Measurements from ENCODE around the gene EDA.
A peak's percentile ranks its signal among the peaks of the same experiment; 100 is the strongest.
"Not testable (repeated sequence)": the region's sequence is repeated elsewhere in the genome, so short reads cannot be mapped to it uniquely, and the experiment has no call there.

The EDA gene

DNA sequence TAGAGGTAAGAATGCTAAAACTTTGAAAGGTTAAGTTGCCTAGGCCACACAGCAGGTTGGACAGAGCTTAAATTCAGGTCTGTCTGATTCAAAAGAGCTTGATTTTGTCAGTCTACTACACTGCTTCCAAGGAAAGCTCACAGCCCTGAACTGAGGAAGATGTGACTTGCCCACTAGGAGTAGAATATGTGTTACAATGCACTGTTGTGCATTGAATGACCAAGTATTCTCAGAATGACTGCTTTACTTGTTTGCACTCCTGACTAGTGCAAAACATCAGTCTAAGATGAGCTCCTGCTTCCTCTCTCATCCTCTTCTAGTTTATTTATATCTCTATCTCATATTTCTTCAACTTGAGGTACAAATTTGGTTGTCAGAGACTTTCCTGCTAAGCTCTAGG lies 377.6 kb downstream of the EDA start:
- TF ChIP-seq JUND (IDR thresholded peaks at IDR 0.05; ENCODE audit: low read depth) = no peak
- no peak for DNase-seq (ENCODE audit: low read depth in 1 of 2, low spot score in 1 of 2)
- in situ Hi-C loops (cut with HindIII; ENCODE audit: low pct_unique_long_range_greater_than_20kb, low sequenced_read_pairs) = no loop called here

DNA sequence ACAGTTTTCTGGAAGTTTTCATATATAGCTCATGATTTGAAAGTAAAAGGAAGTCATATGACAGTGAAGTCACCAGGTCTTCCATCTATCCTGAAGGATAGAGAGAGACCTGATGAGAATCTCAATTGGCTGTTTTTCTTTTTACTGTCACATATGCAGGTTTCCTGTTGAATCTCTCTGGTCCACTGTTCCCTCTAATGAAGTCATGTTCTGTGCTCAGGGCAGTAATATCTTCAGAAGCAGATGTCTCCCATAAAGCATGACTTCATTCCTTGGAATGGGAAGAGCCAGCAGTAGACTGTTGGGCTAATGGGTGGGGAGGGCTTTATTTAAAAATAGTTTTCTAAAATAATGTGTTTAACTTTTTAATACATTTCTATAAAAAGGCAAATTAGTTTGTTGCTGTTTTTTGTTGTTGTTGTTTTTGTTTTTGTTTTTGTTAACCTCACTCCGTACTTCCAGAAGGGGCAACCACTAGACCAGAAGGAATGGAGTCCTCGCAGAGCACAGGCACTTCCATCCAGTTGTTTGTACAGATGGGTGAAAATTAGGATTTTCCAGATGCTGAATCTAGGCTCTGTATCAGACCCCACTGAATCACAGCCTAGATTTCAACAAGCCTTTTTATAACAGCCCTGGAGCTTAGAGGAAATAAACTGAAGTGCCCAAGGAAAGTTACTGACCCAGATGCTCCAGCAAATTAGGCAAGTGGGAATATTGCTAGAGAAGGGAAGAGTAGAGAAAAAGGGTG lies 379.6 kb downstream of the EDA start:
- in situ Hi-C loops (cut with HindIII; ENCODE audit: low pct_unique_long_range_greater_than_20kb, low sequenced_read_pairs) = no loop called here
- no peak for TF ChIP-seq JUND (IDR thresholded peaks at IDR 0.05; ENCODE audit: low read depth)
- no peak for DNase-seq (ENCODE audit: low read depth in 1 of 2, low spot score in 1 of 2)

DNA sequence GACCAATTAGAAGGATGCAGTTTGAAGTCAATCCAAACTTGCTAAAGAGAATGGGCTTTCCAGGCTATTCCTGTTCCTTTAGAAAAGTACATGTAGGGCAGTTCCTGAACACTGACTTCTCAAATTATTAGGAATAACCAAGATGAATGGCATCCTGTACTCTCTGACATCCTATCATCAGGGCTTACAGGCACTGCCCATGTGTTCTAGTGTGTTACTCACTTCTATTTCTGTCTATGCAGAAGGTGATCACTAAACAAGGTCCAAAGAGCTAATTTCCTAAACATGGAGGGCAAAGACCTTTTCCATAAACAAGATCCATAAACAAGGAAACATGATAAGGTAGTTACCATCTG lies 380.2 kb downstream of the EDA start:
- DNase-seq (ENCODE audit: low read depth in 1 of 2, low spot score in 1 of 2) = no peak
- no peak for TF ChIP-seq JUND (IDR thresholded peaks at IDR 0.05; ENCODE audit: low read depth)
- in situ Hi-C loops (cut with HindIII; ENCODE audit: low pct_unique_long_range_greater_than_20kb, low sequenced_read_pairs) = no loop called here

DNA sequence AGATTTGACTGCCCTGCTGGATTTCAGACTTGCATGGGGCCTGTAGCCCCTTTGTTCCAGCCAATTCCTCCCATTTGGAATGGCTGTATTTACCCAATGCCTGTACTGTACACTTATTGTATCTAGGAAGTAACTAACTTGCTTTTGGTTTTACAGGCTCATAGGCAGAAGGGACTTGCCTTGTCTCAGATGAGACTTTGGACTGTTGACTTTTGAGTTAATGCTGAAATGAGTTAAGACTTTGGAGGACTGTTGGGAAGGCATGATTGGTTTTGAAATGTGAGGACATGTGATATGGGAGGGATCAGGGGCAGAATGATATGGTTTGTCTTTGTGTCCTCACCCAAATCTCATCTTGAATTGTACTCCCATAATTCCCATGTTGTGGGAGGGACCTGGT lies 382.4 kb downstream of the EDA start:
- in situ Hi-C loops (cut with HindIII; ENCODE audit: low pct_unique_long_range_greater_than_20kb, low sequenced_read_pairs); DNase-seq (ENCODE audit: low read depth in 1 of 2, low spot score in 1 of 2): not testable (repeated sequence)

DNA sequence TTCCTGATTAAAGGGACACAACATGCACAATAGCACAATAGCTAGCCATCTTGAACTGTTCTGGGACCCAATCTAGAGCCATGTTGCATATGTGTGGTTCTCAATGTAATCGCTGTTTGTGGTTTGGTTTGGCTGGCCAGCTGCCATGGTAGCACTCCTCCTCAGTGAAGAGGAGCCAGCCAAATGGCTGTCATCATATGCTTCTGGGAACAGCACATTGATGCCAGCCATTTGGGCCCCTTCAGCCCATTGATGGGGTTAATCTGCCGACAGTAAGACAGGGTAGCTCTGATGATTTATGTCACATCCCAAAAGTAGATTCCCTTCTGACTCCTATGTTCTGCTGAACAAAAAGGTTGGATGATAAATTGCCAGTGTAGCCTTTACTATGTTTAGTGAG lies 385.4 kb downstream of the EDA start:
- DNase-seq (ENCODE audit: low read depth in 1 of 2, low spot score in 1 of 2) = no peak
- TF ChIP-seq JUND (IDR thresholded peaks at IDR 0.05; ENCODE audit: low read depth) = no peak

DNA sequence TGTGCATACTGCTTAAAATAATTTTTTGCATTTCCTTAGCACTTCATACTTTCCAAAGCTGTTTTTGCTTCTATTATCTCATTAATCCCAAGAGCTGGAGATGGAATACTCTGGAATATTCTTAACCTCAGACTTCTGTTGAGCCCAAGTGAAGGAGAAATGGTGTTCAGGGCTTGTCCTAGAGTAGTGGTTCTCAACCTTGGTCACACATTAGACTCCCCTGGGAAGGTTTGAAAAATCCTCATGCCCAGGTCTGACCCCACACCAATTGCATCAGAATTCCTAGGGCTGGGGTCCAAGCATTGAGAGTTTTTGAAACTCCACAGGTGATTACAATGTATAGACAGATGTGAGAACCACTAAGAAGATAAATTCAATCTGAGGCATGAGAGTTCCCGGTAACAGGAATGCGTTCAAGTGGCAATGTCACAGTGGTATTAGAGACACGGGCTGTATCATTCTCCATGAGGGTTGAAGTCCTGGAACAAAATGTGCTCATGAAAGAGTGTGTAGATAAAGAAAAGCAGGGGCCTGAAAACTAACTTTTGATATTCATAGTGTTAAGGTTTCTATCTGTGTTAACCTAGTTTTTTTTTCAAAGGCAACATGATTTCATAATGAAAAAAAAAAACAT lies 385.9 kb downstream of the EDA start:
- TF ChIP-seq JUND (IDR thresholded peaks at IDR 0.05; ENCODE audit: low read depth) = no peak
- in situ Hi-C loops (cut with HindIII; ENCODE audit: low pct_unique_long_range_greater_than_20kb, low sequenced_read_pairs) = no loop called here
- DNase-seq (ENCODE audit: low read depth in 1 of 2, low spot score in 1 of 2) = no peak

More for the DNA sequence above, 385.4 kb downstream of the EDA start:
- in situ Hi-C loops (cut with HindIII; ENCODE audit: low pct_unique_long_range_greater_than_20kb, low sequenced_read_pairs) = no loop called here

DNA sequence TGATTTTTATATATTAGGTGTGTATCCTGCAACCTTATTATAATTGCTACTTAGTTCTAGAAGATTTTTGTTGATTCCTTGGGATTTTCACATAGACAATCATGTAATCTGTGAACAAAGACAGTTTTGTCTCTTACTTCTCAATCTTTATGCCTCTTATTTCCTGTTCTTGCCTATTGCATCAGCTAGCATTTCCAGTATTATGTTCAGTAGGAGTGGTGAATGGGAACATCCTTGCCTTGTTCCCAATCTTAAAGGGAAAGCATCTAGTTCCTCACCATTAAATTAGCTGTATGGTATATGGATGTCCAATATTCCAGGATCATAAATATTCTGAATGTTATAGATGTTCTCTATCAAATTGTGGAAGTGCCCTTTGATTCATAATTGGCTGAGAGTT lies 392.0 kb downstream of the EDA start:
- in situ Hi-C loops (cut with HindIII; ENCODE audit: low pct_unique_long_range_greater_than_20kb, low sequenced_read_pairs) = no loop called here
- no peak for TF ChIP-seq JUND (IDR thresholded peaks at IDR 0.05; ENCODE audit: low read depth)
- no peak for DNase-seq (ENCODE audit: low read depth in 1 of 2, low spot score in 1 of 2)

DNA sequence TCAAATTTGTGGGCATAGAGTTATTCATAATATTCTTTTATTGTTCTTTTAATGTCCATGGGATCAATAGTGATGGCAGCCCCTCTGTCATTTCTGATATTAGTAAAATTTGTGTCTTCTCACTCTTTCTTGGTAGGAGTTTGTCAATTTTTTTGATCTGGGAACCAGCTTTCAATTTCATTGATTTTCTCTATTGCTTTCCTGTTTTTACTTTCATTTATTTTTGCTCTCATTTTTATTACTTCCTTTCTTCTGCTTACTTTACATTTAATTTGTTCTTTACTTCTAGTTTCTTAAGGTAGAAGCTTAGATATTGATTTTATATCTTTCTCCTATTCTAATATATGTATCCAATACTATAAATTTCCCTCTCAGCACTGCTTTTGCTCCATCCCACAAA lies 393.1 kb downstream of the EDA start:
- DNase-seq (ENCODE audit: low read depth in 1 of 2, low spot score in 1 of 2) = no peak
- in situ Hi-C loops (cut with HindIII; ENCODE audit: low pct_unique_long_range_greater_than_20kb, low sequenced_read_pairs) = no loop called here
- TF ChIP-seq JUND (IDR thresholded peaks at IDR 0.05; ENCODE audit: low read depth) = no peak

DNA sequence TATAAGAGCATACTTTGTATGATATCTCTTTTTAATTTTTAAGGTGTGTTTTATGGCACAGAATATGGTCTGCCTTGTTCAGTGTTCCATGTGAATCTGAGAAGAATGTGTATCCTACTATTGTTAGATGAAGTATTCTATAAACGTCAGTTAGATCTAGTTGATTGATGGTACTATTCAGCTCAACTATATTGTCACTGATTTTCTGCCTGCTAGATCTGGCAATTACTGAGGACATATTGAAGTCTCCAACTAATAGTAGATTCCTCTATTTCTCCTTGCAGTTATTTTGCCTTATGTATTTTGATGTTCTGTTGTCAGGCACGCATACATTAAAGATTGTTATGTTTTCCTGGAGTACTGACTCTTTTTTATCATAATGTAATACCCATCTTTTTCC lies 394.1 kb downstream of the EDA start:
- TF ChIP-seq JUND (IDR thresholded peaks at IDR 0.05; ENCODE audit: low read depth) = no peak
- no peak for DNase-seq (ENCODE audit: low read depth in 1 of 2, low spot score in 1 of 2)
- in situ Hi-C loops (cut with HindIII; ENCODE audit: low pct_unique_long_range_greater_than_20kb, low sequenced_read_pairs) = no loop called here

DNA sequence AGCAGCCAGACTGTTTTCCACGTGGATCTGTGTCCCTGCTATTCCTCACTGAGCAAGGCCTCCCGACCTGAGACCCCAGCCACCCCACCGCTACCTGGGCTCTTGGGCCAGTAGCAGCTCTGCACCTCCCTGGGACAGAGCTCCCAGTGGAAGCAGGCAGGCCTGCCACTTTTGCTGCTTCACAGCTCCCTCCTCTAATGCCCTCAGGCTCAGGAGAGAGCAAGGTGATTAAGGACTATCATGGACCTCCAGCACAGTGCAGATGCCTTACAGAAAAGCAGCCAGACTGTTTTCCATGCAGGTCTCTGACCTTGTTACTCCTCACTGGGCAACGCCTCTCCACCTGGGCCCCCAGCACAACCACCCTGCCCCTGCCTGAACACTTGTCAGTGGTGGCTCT lies 396.8 kb downstream of the EDA start:
- no peak for TF ChIP-seq JUND (IDR thresholded peaks at IDR 0.05; ENCODE audit: low read depth)
- no peak for DNase-seq (ENCODE audit: low read depth in 1 of 2, low spot score in 1 of 2)
- in situ Hi-C loops (cut with HindIII; ENCODE audit: low pct_unique_long_range_greater_than_20kb, low sequenced_read_pairs) = no loop called here

DNA sequence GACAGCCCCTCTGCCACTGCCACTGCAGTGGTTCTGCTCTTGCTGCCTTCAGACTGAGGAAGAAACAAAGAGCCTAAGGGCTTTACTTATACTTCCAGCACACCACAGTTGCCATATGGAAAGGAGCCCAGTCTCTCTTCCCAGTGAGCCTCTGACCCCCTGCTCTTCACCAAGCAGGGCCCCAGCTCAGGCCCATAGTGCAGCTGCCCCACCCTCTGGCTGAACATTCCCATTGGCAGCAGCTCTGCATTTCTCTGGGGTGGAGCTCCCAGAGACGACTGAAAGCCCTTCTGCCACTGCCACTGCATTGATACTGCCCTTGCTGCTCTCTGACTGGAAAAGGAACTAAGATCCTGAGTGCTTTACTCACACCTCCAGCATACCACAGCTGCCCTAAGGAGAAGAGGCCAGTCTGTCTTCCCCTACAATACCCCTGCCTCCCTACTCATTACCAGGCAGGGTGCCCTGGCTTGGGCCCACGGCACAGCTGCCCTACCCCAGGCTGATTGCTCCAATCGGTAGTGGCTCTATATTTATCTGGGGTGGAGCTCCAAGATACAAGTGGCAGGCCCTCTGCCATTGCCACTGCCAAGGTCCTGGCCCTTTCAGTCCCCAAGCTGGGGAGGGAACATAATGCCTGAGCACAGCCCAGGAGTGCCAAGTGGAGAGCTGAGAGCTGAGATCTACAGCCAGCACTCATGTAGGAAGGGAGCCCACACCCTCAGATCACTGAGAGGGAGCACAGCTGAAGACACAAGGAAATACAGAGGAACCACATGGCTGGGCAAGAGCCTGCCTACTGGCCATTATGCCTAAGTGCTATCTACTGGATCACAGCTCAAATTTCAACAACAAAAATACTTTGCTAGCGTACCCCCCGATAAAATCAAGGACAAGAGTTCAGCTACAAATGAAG lies 397.8 kb downstream of the EDA start:
- in situ Hi-C loops (cut with HindIII; ENCODE audit: low pct_unique_long_range_greater_than_20kb, low sequenced_read_pairs) = no loop called here
- DNase-seq (ENCODE audit: low read depth in 1 of 2, low spot score in 1 of 2) = peak in 1 of 2 experiments; percentile 2
- no peak for TF ChIP-seq JUND (IDR thresholded peaks at IDR 0.05; ENCODE audit: low read depth)

DNA sequence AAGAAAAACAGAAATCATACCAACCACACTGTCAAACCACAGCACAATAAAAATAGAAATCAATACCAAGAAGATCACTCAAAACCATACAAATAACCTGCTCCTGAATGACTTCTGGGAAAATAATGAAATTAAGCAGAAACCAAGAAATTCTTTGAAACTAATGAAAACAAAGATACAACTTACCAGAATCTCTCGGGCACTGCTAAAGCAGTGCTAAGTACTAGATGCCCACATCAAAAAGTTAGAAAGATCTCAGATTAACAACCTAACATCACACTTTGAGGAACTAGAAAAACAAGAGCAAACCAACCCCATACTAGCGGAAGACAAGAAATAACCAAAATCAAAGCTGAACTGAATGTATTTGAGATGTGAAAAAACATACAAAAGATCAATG lies 400.6 kb downstream of the EDA start:
- TF ChIP-seq JUND (IDR thresholded peaks at IDR 0.05; ENCODE audit: low read depth) = no peak
- in situ Hi-C loops (cut with HindIII; ENCODE audit: low pct_unique_long_range_greater_than_20kb, low sequenced_read_pairs) = no loop called here
- no peak for DNase-seq (ENCODE audit: low read depth in 1 of 2, low spot score in 1 of 2)

DNA sequence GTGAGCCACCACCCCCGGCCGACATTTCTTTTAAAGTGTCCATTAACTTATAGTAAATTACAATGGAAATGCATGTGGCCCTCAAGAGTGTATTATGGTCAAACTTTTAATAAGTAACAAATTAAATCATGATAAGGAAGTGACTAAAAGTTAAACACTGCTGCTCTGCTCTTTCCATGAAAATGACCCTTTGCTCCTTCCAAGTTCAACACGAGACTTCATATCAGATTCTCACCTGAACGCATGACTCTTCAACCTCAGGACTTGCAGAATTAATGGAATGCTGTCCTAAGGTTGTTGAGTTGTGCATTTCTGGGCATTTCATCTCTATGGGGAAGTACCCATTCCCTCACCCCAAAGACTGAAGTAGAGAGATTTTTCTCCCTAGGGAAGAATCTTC lies 406.7 kb downstream of the EDA start:
- in situ Hi-C loops (cut with HindIII; ENCODE audit: low pct_unique_long_range_greater_than_20kb, low sequenced_read_pairs) = no loop called here
- TF ChIP-seq JUND (IDR thresholded peaks at IDR 0.05; ENCODE audit: low read depth) = no peak
- DNase-seq (ENCODE audit: low read depth in 1 of 2, low spot score in 1 of 2) = no peak

Measured in T47D (cell line).